IMR-90 (cell line): Measurements from ENCODE around the gene KCNH2. TPM values are rescaled to one million over a fixed set of nuclear protein-coding genes. Genes with fewer than 3 reads are reported as not detected.

Experiments
- ATAC-seq: fragments of 200-7000 bp; cut with Tn5 transposase; 2 replicates; pipeline ENCODE4 v1.9.1; 2020; ENCODE audit warnings: low read depth, mild to moderate bottlenecking, moderate library complexity
- BruUV-seq: library from RNA; stranded (reverse); fragments of 400-500 nt; replicated peaks from 2 replicates; lab custom pipeline; 2021; lab: Mats Ljungman, UMichigan
- CTCF ChIA-PET: fragments of 300-600 bp; formaldehyde crosslinking; extraction: SDS; loops from one replicate; lab custom pipeline; 2021; ENCODE audit warnings: antibody characterized with exemption; lab: Yijun Ruan, JAX
- POLR2A ChIA-PET: fragments of 300-600 bp; sonication (Branson Sonifier 250); formaldehyde crosslinking; loops from one replicate; lab custom pipeline; 2022; ENCODE audit warnings: antibody characterized with exemption; ENCODE audit not compliant: unreplicated experiment; lab: Charles Lee
- DNase-seq: peaks from one replicate; pipeline ENCODE4 v3.0.0; 2013
- H2AFZ ChIP-seq: replicated peaks from 2 replicates; pipeline ENCODE3; 2013; ENCODE audit warnings: low read length, mild to moderate bottlenecking; ENCODE audit not compliant: poor library complexity
- H2AK5ac ChIP-seq: 2 replicates; pipeline ENCODE4 v1.6.1; 2013; ENCODE audit warnings: low read depth, low read length, inconsistent platforms
- H2AK9ac ChIP-seq: replicated peaks from 2 replicates; pipeline ENCODE3; 2013; ENCODE audit warnings: mild to moderate bottlenecking, low read depth, low read length, moderate library complexity; ENCODE audit not compliant: poor library complexity
- H2BK120ac ChIP-seq: 2 replicates; pipeline ENCODE4 v1.6.1; 2013; ENCODE audit warnings: low read depth, low read length, inconsistent platforms
- H2BK15ac ChIP-seq: 3 replicates; pipeline ENCODE4 v1.6.1; 2013; ENCODE audit warnings: low read depth, low read length, inconsistent platforms
- H2BK20ac ChIP-seq: 2 replicates; pipeline ENCODE4 v1.6.1; 2013; ENCODE audit warnings: low read depth, mild to moderate bottlenecking, inconsistent platforms, low read length, moderate library complexity
- H2BK5ac ChIP-seq: 2 replicates; pipeline ENCODE4 v1.6.1; 2013; ENCODE audit warnings: mild to moderate bottlenecking, low read depth, low read length, inconsistent platforms; ENCODE audit not compliant: poor library complexity, severe bottlenecking
- H3K14ac ChIP-seq: replicated peaks from 2 replicates; pipeline ENCODE4 v1.6.1; 2013; ENCODE audit warnings: low read depth, low read length, inconsistent platforms
- H3K18ac ChIP-seq: 2 replicates; pipeline ENCODE4 v1.6.1; 2013; ENCODE audit warnings: low read depth, low read length, control low read depth
- H3K23ac ChIP-seq: 2 replicates; pipeline ENCODE4 v1.6.1; 2013; ENCODE audit warnings: low read depth, low read length, inconsistent platforms
- H3K27ac ChIP-seq: 2 replicates; pipeline ENCODE4 v1.5.1; 2013; ENCODE audit warnings: mild to moderate bottlenecking, control low read depth, low read length; ENCODE audit not compliant: insufficient read depth
- H3K27me3 ChIP-seq: 2 replicates; pipeline ENCODE4 v1.6.1; 2013; ENCODE audit warnings: low read length; ENCODE audit not compliant: control insufficient read depth, insufficient read depth
- H3K36me3 ChIP-seq: 2 replicates; pipeline ENCODE4 v1.6.1; 2013; ENCODE audit warnings: low read length, mixed read lengths; ENCODE audit not compliant: control insufficient read depth, insufficient read depth
- H3K4ac ChIP-seq: 2 replicates; pipeline ENCODE4 v1.6.1; 2013; ENCODE audit warnings: low read depth, low read length, inconsistent platforms
- H3K4me1 ChIP-seq: 2 replicates; pipeline ENCODE4 v1.6.1; 2013; ENCODE audit warnings: low read length, mixed read lengths; ENCODE audit not compliant: control insufficient read depth, insufficient read depth
- H3K4me2 ChIP-seq: 2 replicates; pipeline ENCODE4 v1.6.1; 2013; ENCODE audit warnings: low read depth, mild to moderate bottlenecking, control low read depth, low read length, moderate library complexity
- H3K4me3 ChIP-seq: 2 replicates; pipeline ENCODE4 v1.5.1; 2013; ENCODE audit warnings: low read depth, mild to moderate bottlenecking, control low read depth, low read length, moderate library complexity; ENCODE audit not compliant: insufficient read depth
- H3K56ac ChIP-seq: 2 replicates; pipeline ENCODE4 v1.6.1; 2013; ENCODE audit warnings: low read length, inconsistent platforms; ENCODE audit not compliant: insufficient read depth; ENCODE audit errors: extremely low read depth
- H3K79me1 ChIP-seq, 2 experiments: 2 replicates each; pipeline ENCODE4 v1.6.1; 2013; ENCODE audit warnings: low read length in 2 of 2, inconsistent platforms in 1 of 2, low read depth in 1 of 2
- H3K9ac ChIP-seq: 2 replicates; pipeline ENCODE4 v1.6.1; 2013; ENCODE audit warnings: low read depth, low read length, control low read depth
- H3K9me1 ChIP-seq: 2 replicates; pipeline ENCODE4 v1.6.1; 2013; ENCODE audit warnings: low read length, inconsistent platforms; ENCODE audit not compliant: insufficient read depth
- H3K9me3 ChIP-seq: 2 replicates; pipeline ENCODE4 v1.6.1; 2013; ENCODE audit warnings: low read length; ENCODE audit not compliant: control insufficient read depth, insufficient read depth
- H4K20me1 ChIP-seq: 2 replicates; pipeline ENCODE4 v1.6.1; 2013; ENCODE audit warnings: low read length, inconsistent platforms; ENCODE audit not compliant: insufficient read depth
- H4K5ac ChIP-seq: 2 replicates; pipeline ENCODE4 v1.6.1; 2013; ENCODE audit warnings: mild to moderate bottlenecking, low read depth, low read length, control low read depth
- H4K8ac ChIP-seq, 2 experiments: 2 replicates each; pipeline ENCODE4 v1.6.1; 2013; ENCODE audit warnings: low read depth in 2 of 2, low read length in 2 of 2, control low read depth in 1 of 2, inconsistent platforms in 1 of 2
- H4K91ac ChIP-seq: 2 replicates; pipeline ENCODE4 v1.6.1; 2013; ENCODE audit warnings: low read depth, low read length, inconsistent platforms; ENCODE audit not compliant: insufficient read depth
- BHLHE40 ChIP-seq: fragments of 150-350 bp; IDR thresholded peaks from 2 replicates; pipeline ENCODE4 v1.6.1; 2016; ENCODE audit warnings: mild to moderate bottlenecking, low read depth, low read length
- CEBPB ChIP-seq: IDR thresholded peaks from 2 replicates; pipeline ENCODE4 v1.6.1; 2012; ENCODE audit warnings: low read depth, low read length, improper control_type of control experiment
- CHD1 ChIP-seq: IDR thresholded peaks from 2 replicates; pipeline ENCODE4 v1.6.1; 2012; ENCODE audit warnings: low read depth, low read length, improper control_type of control experiment
- CTCF ChIP-seq: conservative IDR thresholded peaks from 2 replicates; pipeline ENCODE4 v1.5.1; 2012; ENCODE audit warnings: mild to moderate bottlenecking, low read depth, low read length, improper control_type of control experiment
- ELK1 ChIP-seq: fragments of 150-350 bp; IDR thresholded peaks from 2 replicates; pipeline ENCODE4 v1.6.1; 2016; ENCODE audit warnings: low read depth, mild to moderate bottlenecking, low read length, moderate library complexity, borderline replicate concordance
- FOS ChIP-seq: fragments of 150-350 bp; IDR thresholded peaks from 2 replicates; pipeline ENCODE4 v1.6.1; 2016; ENCODE audit warnings: low read depth, low read length
- MAFK ChIP-seq: IDR thresholded peaks from 2 replicates; pipeline ENCODE4 v1.6.1; 2012; ENCODE audit warnings: low read depth, low read length, improper control_type of control experiment
- MAZ ChIP-seq: IDR thresholded peaks from 2 replicates; pipeline ENCODE4 v1.6.1; 2012; ENCODE audit warnings: low read depth, mild to moderate bottlenecking, low read length, improper control_type of control experiment, moderate library complexity, borderline replicate concordance
- MXI1 ChIP-seq: IDR thresholded peaks from 2 replicates; pipeline ENCODE4 v1.6.1; 2012; ENCODE audit warnings: low read depth, mild to moderate bottlenecking, low read length, moderate library complexity, borderline replicate concordance
- NFE2L2 ChIP-seq: fragments of 150-350 bp; IDR thresholded peaks from 2 replicates; pipeline ENCODE4 v1.6.1; 2016; ENCODE audit warnings: low read depth, mild to moderate bottlenecking, low read length
- POLR2A ChIP-seq: IDR thresholded peaks from 2 replicates; pipeline ENCODE4 v1.6.1; 2012; ENCODE audit warnings: mild to moderate bottlenecking, low read depth, low read length
- RAD21 ChIP-seq: IDR thresholded peaks from 2 replicates; pipeline ENCODE4 v1.6.1; 2012; ENCODE audit warnings: low read length, improper control_type of control experiment
- RCOR1 ChIP-seq: IDR thresholded peaks from 2 replicates; pipeline ENCODE4 v1.6.1; 2012; ENCODE audit warnings: mild to moderate bottlenecking, low read length, improper control_type of control experiment; ENCODE audit not compliant: insufficient replicate concordance
- RFX5 ChIP-seq: IDR thresholded peaks from 2 replicates; pipeline ENCODE4 v1.8.0; 2012; ENCODE audit warnings: low read depth, mild to moderate bottlenecking, low read length, moderate library complexity
- SMC3 ChIP-seq: fragments of 150-350 bp; IDR thresholded peaks from 2 replicates; pipeline ENCODE4 v1.6.1; 2016; ENCODE audit warnings: low read depth, mild to moderate bottlenecking, antibody characterized with exemption, low read length, moderate library complexity
- USF2 ChIP-seq: fragments of 150-350 bp; IDR thresholded peaks from 2 replicates; pipeline ENCODE4 v1.6.1; 2017; ENCODE audit warnings: mild to moderate bottlenecking, antibody characterized with exemption, low read length, low read depth
- WGBS, 2 experiments: methylation state at CpG; one replicate each; pipeline versions ENCODE4 v1.1.5 to v1.1.7; 2013; ENCODE audit warnings: missing lambda C conversion rate in 2 of 2; ENCODE audit not compliant: insufficient read length in 1 of 2; ENCODE audit errors: extremely low coverage in 2 of 2; 5-methylcytosine and 5-hydroxymethylcytosine counted together
- dilution Hi-C: fragments of 300-500 bp; cut with HindIII; formaldehyde crosslinking; loops from one replicate; pipeline ENCODE4 v1.14.3; 2018; ENCODE audit warnings: low sequenced_read_pairs; ENCODE audit not compliant: unreplicated experiment
- in situ Hi-C: fragments of 300-500 bp; cut with MboI; formaldehyde crosslinking; loops from 3 replicates; pipeline ENCODE4 v1.14.3; 2019; ENCODE audit warnings: low sequenced_read_pairs, inconsistent platforms, mixed read lengths
- intact Hi-C: fragments of 100-400 bp; cut with micrococcal nuclease; formaldehyde crosslinking; loops from 2 replicates; pipeline ENCODE4 v1.10.0; 2022
- polyA plus RNA-seq, 3 experiments: library from polyadenylated mRNA; depleted of rRNA; stranded (reverse); fragments of >200 nt; gene quantifications; 2 replicates each; pipeline ENCODE4 v1.2.3, GENCODE V29; 2012; ENCODE audit warnings: low replicate concordance in 1 of 3
- total RNA-seq: library from RNA; depleted of rRNA; stranded (reverse); fragments of >200 nt; gene quantifications from 2 replicates; pipeline ENCODE4 v1.2.3, GENCODE V29; 2012

KCNH2 gene
- total and polyA plus RNA-seq, 2 of the 4 experiments (the other 2 are of a cell fraction) = 0.90 to 2.1 TPM

- Histone ChIP-seq H4K20me1 (no peaks in the 10 kb centered on the region), H2BK120ac (no peak overlapping the region), H3K9ac (no peak overlapping the region), H2AK5ac (no peak overlapping the region), H4K91ac (no peak overlapping the region), H3K27me3 (peaks cover 27% of the 10 kb centered on the region), H3K27ac (no peak overlapping the region), H3K9me3 (no peaks in the 10 kb centered on the region), H2BK5ac (no peak overlapping the region), H3K4me3 (no peak overlapping the region), H3K56ac (no peak overlapping the region), H3K9me1 (no peaks in the 10 kb centered on the region), H2AK9ac (no peak overlapping the region), H3K4ac (no peak overlapping the region), H4K5ac (no peak overlapping the region), H2BK20ac (no peak overlapping the region), H3K36me3 (no peaks in the 10 kb centered on the region), H2AFZ (no peak overlapping the region), H3K23ac (no peak overlapping the region), H3K79me1 (no peaks in the 10 kb centered on the region), H3K14ac (no peak overlapping the region), H3K18ac (no peak overlapping the region), H4K8ac (no peak overlapping the region), H2BK15ac (no peak overlapping the region), H3K4me2 (peak overlapping the region; percentile 54; the same call in 1 of the 2 replicates), H3K4me1 (no peaks in the 10 kb centered on the region)
- BruUV-seq = no TSS peak
- no peak for TF ChIP-seq RAD21
- TF ChIP-seq SMC3 = no peak
- TF ChIP-seq RFX5 = no peak
- TF ChIP-seq RCOR1 = no peak
- TF ChIP-seq CEBPB = no peak
- TF ChIP-seq NFE2L2 = no peak
- TF ChIP-seq MAFK = no peak
- no peak for TF ChIP-seq MXI1
- TF ChIP-seq MAZ = no peak
- TF ChIP-seq BHLHE40 = no peak
- TF ChIP-seq CTCF = no peak
- no peak for TF ChIP-seq CHD1
- no peak for TF ChIP-seq POLR2A
- TF ChIP-seq ELK1 = no peak
- TF ChIP-seq FOS = no peak
- no peak for TF ChIP-seq USF2
- DNase-seq (no peak), ATAC-seq (no peak)
- intact Hi-C loops (no loop called here), in situ Hi-C loops (no loop called here), dilution Hi-C loops (no loop called here)
- ChIA-PET POLR2A (no interaction called here), CTCF (no interaction called here)
- no CpG with 5 or more reads among the region's 7 CpGs for WGBS, 2 experiments
Observed at GRCh38 chr7:150917969-150918368, 60.2 kb downstream of the KCNH2 start.
